GM21360 (cell line): ENCODE results near the gene DHX30.
"Not testable (repeated sequence)": the region's sequence is repeated elsewhere in the genome, so short reads cannot be mapped to it uniquely, and the experiment has no call there.

Source experiments
- ATAC-seq: cut with Tn5 transposase; IDR thresholded peaks from one replicate; pipeline ENCODE4 v1.9.1; 2021; ENCODE audit warnings: mild to moderate bottlenecking, moderate library complexity; ENCODE audit not compliant: unreplicated experiment

DHX30 gene

DNA sequence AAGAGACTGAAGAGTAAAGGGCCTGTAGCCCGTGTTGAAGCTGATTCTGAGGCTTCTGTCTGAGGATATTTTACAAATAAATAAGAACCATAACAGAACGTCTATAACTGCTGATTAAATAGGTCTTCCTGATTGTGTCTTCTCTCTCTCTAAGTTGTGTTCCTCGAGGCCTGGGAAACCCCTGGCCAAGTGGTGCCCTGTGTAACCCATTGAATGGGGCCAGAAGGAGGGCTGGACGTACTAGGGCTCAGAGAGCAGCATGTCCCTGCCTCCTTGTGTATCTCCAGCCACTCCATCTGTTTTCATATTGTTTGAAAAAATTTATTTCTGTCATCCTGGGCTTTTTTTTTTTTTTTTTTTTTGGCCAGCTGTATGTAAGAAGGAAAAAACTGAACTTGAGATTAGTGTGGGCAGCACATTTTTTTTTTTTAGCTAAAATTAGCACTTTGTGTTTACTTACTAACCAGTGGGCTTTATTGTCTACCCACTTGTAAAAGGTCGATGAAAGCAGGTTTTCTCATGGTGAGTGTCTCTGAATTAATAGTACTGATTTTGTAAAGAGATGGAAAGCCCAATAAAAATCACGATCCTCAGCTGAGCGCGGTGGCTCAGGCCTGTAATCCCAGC is 10.7 kb downstream of the DHX30 start:
- ATAC-seq: no peak

DNA sequence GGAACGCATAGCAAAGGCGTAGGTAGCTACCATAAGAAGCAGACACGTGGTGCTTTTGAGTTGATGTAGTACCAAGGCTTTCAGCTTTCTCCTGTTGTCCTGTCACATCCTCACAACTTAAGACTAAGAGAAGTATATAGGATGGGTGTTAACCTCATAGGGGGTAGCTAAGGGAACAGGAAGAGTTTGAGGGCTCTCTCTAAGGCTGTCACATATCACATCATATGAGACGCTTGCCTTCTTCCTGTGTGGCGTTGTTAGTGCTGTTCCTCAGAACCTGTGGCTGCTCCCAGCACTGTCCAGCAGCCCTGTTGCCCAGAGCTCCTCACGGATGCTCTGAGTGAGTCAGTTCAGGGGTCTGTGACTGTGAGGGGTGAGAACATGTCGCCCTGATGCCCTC is 14.7 kb downstream of the DHX30 start:
- ATAC-seq: no peak

DNA sequence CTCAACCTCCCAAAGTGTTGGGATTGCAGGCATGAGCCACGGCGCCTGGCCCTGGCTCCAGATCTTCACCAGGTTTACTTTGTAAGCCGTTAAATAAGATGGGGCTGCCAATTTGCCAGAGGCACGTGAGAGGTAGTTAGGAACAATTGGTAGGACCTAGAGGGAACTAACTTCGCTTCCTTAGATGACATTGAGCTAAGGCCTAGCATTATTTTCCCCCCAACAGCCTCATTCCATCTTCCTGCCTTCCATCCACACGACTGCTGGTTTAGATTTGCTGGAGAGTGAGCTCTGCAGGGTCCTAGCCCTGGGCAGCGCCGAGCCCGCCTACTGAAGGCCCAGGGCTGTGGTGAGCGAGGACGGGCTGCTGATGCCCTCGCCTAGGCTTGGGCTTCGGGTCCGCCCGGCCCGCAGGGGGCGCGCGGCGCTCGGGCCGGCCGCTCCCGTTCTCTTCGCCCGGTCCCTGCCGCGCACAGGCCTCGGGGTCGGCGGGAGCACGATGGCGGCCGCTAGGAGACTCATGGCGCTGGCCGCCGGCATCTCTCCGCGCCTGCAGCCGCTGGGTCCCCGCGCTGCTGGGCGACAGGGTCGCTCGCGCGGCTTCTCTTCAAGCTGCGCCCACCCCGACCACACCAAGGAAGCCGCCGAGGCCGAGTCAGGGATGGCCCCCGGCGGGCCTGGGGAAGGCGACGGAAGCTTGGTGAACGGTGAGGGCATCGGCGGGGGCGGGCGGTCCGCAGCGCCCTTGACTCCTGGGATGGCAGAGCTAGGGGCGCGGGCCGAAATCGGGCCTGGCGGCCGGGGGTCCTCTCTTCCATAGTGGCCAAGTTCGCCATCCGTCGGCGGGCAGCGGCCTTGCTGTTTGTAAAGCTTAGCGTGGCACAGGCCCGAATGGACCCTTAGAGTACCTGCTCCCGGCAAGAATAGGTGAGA is 21.9 kb downstream of the DHX30 start:
- peak; percentile 92 for ATAC-seq

DNA sequence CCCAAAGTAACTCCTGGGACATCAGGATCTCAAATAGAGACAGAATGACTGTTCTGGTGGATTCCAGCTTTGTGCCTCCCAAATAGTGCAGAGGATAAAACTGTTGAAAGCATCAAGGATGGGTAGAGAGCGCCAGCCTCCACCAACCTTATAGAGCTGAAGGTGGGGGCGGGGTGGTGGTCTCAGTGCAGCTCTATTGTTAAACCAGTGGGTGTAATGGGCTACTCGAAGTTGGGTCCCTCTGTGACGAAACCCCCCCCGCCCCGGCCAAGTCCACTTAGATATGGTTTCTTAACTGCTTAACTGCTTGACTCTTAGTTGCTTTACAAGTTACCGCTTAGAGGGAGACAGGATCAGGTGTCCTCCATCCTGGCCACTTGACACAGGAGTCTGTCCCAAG is 22.7 kb downstream of the DHX30 start:
- ATAC-seq: no peak

DNA sequence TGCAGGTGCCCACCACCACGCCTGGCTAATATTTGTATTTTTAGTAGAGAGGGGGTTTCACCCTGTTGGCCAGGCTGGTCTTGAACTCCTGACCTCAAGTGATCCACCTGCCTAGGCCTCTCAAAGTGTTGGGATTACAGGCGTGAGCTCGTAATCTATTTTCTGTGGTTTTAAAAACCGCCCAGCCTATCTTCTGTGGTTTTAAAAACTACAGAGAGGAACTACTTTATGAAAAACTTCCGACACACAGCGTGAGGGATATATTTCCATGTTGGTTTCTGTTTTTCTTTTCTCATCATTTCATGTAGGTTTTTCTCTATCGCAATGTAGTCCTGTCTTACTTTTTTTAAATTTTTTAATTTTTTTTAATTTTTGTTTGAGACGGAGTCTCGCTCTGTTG is 26.5 kb downstream of the DHX30 start:
- not testable (repeated sequence) for ATAC-seq

DNA sequence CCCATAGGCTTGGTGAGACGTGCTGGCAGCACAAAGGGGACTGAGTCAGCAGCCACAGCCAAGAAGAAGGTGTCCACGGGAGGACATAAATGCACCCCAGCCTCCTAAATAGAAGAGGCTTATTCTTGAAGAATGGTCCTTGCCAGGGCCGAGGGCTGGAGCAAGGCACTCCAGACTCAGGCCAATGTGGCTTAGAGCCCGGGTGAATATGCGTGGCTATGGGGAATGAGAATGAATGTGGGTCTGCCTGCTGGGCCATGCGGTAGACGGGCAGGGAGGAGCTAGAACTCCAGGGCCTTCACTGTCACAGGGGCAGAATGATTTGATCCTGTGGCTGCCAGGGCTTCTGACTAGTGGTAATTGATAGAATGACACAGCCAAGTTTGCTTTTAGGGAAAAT is 34.0 kb downstream of the DHX30 start:
- ATAC-seq: no peak

DNA sequence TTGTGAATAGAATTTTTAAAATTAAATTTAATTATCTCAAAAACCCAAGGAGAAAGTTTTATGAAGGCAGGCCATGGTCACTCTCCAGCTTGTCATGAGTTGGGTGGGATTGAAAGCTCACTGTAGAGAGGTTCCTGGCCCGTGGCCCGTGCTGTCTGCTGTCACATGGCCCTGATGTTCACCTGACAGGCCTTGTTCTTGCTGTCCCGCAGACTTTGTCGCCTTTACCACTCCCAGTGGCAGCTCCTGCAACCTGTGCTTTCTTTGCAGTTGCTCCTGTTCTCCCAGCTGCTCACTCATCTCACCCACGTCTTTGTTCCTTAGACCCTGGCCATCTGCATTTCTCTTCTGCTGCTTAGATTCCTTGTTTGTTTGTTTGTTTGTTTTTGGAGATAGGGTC is 35.6 kb downstream of the DHX30 start:
- no peak for ATAC-seq

DNA sequence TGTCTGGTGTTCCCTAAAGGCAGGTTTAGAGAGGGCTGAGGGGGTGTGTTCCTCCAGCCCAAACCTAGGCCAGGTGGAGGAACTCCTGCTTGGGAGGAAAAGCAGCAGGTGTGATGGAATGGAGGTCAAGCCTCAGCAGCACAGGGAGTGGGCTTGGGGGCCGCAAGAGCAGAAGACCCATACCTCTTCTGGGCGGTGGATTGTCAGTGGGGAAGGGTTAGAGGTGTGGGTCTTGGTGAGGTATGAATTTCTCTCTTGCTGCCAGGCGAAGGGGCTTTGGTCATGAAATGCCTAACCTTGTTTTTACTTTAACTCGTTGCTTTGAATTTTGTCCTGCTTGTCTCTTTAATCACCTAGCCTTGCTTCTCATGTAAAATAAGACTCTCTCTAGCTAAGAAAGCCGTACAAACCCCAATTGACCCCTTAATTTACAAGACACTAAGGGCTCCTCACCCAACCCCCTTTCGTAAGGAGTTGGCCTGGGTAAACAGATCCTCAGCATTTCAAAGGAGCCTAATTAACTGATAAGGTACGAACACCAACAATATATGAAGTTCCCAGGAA is 38.9 kb downstream of the DHX30 start:
- ATAC-seq: no peak

DNA sequence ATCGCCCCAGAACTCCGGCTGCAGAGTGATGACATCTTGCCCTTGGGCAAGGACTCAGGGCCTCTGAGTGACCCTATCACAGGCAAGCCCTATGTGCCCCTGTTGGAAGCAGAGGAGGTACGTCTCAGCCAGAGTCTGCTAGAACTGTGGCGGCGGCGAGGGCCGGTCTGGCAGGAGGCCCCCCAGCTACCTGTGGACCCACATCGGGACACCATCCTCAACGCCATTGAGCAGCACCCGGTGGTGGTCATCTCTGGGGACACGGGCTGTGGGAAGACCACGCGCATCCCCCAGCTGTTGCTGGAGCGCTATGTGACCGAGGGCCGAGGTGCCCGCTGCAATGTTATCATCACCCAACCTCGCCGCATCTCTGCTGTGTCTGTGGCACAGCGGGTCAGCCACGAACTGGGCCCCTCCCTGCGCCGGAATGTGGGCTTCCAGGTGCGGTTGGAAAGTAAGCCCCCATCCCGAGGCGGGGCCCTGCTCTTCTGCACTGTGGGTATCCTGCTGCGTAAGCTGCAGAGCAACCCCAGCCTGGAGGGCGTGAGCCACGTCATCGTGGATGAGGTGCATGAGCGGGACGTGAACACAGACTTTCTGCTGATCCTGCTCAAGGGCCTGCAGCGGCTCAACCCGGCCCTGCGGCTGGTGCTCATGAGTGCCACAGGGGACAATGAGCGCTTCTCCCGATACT is 43.4 kb downstream of the DHX30 start:
- no peak for ATAC-seq

DNA sequence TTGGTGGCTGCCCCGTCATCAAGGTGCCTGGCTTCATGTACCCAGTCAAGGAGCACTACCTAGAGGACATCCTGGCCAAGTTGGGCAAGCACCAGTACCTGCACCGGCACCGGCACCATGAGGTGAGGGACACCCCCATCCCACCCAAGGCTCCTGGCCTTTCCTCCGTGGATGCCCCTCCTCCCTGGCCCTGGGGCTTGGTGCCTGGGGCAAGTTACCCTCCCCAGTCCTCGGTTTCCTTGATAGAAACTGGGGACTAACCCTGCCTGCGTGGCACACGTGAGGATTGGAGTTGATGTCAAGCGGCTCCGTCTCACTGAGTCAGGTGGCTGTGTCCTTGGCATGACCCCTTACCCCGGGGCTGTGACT is 43.9 kb downstream of the DHX30 start:
- ATAC-seq: no peak

DNA sequence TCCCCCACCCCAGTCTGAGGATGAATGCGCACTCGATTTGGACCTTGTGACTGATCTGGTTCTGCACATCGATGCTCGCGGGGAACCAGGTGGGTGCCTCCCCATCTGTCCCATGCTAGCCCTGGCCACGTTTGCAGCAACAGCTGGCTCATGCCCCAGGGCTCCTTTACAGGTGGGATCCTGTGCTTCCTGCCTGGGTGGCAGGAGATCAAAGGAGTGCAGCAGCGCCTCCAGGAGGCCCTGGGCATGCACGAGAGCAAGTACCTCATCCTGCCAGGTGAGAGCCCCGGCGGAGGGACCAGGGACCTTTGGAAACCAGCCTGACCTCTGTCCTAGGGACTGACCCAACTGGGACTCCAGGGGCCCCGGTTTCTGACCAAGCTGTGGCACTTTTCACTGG is 44.3 kb downstream of the DHX30 start:
- ATAC-seq: no peak

DNA sequence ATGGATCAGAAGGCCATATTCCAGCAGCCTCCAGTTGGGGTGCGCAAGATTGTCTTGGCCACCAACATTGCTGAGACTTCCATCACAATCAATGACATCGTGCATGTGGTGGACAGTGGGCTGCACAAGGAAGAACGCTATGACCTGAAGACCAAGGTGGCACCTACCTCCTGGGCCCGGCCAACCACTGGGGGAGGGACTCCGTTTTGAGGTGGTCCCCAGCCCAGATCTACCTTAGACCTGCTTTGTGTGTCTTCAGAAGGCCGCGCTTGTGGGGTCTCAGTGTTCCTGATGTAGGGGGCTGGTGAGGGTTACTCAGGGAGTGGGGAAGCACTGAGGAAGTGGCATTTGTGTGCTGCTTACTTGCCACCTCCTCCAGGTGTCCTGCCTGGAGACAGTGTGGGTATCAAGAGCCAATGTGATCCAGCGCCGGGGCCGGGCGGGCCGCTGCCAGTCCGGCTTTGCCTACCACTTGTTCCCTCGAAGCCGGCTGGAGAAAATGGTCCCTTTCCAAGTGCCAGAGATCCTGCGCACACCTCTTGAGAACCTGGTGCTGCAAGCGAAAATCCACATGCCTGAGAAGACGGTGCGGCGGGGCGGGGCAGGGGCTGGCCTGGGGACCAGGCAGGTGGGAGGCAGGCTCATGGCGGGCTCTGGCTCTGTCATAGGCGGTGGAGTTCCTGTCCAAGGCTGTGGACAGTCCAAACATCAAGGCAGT is 45.0 kb downstream of the DHX30 start:
- no peak for ATAC-seq

DNA sequence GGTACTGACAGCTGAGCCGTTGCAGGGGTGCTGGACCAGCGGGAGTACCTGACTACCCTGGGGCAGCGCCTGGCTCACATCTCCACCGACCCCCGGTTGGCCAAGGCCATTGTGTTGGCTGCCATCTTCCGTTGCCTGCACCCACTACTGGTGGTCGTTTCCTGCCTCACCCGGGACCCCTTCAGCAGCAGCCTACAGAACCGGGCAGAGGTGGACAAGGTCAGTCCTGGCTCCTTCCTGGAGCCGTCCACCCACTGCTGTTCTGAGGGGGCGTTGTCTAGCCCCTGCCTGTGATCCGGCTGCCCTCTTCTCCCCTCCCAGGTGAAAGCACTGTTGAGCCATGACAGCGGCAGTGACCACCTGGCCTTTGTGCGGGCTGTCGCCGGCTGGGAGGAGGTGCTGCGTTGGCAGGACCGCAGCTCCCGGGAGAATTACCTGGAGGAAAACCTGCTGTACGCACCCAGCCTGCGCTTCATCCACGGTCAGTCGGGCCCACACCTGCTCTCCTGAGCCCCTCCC is 45.7 kb downstream of the DHX30 start:
- no peak for ATAC-seq

DNA sequence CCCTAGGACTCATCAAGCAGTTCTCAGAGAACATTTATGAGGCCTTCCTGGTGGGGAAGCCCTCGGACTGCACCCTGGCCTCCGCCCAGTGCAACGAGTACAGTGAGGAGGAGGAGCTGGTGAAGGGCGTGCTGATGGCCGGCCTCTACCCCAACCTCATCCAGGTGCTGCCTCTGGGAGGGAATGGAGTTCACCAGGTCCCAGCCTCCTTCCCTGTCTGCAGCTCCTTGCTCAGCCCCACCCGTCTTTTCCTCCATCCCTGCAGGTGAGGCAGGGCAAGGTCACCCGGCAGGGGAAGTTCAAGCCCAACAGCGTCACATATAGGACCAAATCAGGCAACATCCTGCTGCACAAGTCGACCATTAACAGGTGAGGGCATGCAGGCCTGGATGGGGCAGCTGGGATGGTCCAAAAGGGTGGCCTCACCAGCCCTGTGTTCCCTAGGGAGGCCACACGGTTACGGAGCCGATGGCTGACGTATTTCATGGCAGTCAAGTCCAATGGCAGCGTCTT is 46.3 kb downstream of the DHX30 start:
- no peak for ATAC-seq

DNA sequence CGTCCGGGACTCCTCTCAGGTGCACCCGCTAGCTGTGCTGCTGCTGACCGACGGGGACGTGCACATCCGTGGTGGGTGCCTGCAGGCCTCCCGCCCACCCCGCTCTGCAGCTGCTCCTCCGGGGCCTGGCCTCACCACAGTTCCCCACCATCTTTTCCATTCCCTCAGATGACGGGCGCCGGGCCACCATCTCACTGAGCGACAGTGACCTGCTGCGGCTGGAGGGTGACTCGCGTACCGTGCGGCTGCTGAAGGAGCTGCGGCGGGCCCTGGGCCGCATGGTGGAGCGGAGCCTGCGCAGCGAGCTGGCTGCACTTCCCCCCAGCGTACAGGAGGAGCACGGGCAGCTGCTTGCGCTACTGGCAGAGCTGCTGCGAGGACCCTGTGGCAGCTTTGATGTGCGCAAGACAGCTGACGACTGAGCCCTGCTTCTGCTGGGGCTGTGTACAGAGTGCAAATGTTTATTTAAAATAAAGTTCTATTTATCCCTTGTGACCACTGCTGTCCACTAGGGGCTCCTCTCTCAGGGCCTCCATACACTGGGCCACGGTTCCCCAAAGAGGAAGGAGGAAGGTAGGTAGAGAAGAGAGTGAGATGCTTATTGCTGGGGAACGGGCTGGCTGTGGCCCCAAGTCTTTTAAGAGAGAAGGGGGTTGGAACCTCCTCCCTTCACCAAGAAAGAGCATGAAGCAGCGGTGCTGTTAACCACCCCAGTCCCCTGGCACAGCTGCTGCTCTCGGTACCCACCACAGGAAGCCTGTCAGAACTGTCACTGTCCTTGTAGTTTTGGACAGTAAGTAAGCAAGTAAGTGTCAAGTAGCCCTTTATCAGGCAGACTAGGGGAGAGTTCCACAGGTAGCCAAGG is 47.0 kb downstream of the DHX30 start:
- no peak for ATAC-seq

DNA sequence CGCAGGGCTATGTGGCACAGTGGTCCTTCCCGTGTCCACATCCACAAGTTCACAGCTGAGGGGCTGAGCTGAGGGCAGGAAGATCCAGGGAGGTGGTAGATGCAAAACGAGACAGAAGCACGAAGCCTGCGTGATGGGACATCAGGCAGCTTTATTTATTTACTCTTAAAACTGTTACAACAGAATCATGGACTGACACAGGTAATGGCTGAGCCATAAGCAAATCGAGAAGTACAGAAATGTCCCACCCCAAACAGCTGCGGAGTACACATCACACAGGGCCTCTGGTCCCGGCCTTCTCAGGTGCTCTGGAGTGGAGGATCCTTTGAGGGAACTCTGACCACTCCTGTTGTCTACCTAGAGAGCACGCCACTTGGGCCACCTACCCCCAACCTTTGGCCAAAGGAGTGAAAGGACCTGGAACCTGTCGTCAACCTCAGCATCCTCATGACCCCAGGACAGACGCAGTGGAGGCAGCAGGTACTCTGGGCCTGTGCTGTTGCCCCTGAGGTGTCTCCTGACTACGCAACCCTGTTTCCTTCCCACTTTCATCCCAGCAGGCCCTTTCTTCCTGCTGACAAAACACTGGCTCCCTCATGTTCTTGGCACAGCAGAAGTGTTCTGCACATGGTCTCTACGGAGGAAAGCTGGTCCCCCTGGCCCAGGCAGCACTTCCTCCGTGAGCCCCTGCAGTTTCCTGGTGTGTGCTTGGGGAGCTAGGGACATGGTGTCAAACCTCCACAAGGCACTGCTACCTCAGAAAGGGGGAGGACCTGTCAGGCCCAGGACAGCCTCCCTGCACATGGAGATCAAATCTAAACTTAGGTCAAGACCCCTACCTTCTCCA is 47.8 kb downstream of the DHX30 start:
- ATAC-seq: no peak

DNA sequence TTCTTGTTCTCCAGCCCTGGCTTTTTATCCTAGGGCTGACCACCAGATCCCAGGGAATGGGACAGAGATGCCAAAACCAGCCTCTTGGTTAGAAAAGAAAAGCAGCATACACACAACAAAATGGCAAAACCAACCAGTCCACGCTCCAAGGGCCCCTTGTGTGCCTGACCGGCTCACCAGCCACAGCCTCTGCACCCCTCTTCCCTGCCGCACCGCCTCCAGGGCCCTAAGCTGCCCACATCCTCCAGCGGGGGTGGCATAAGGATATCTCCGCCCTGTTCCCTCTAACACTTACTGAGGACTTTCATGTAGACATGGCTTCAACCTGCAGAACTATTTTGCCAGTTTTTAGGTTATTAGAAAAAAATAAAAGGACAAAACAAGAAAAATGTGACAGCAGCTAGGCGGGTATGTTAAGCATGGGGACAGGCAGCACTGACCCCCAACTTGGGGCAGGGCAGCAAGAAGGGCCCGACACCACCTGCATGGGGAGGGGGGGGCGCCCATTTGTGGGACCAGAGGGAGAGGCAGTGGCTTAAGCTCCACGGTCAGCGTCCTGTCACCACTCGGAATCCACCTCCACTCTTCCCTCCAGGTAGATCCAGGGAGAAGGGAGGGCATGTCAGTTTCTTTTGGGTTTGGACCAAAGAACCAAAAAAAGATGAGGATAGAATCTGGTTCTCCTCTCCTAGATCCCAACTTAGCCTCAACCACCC is 49.1 kb downstream of the DHX30 start:
- ATAC-seq: no peak
